NT2/D1 (cell line): Measurements from ENCODE around the gene SPOP.

Experiments used
- DNase-seq: peaks from one replicate; pipeline ENCODE4 v3.0.0-alpha.2; 2011; ENCODE audit warnings: low read depth, low spot score
- H3K27me3 ChIP-seq: 2 replicates; pipeline ENCODE4 v1.6.0; 2011; ENCODE audit warnings: mild to moderate bottlenecking; ENCODE audit not compliant: insufficient read length, insufficient read depth
- H3K36me3 ChIP-seq: 2 replicates; pipeline ENCODE4 v1.6.1; 2011; ENCODE audit warnings: mild to moderate bottlenecking, low read length, mixed read lengths; ENCODE audit not compliant: insufficient read depth, insufficient read length
- H3K4me1 ChIP-seq: 2 replicates; pipeline ENCODE4 v1.5.1; 2011; ENCODE audit not compliant: insufficient read depth, insufficient read length
- H3K4me3 ChIP-seq: 2 replicates; pipeline ENCODE4 v1.5.1; 2011; ENCODE audit warnings: low read depth; ENCODE audit not compliant: insufficient read length
- H3K9ac ChIP-seq: 2 replicates; pipeline ENCODE4 v1.6.0; 2011; ENCODE audit warnings: low read depth; ENCODE audit not compliant: insufficient read length
- H3K9me3 ChIP-seq: 2 replicates; pipeline ENCODE4 v1.5.1; 2011; ENCODE audit warnings: mild to moderate bottlenecking, low read length; ENCODE audit not compliant: insufficient read depth
- SUZ12 ChIP-seq: IDR thresholded peaks from 2 replicates; pipeline ENCODE4 v1.6.1; 2011; ENCODE audit not compliant: insufficient read length, insufficient read depth; ENCODE audit errors: extremely low read depth
- YY1 ChIP-seq: IDR thresholded peaks from 2 replicates; pipeline ENCODE4 v1.6.1; 2011; ENCODE audit not compliant: insufficient read length, insufficient read depth
- ZNF274 ChIP-seq: IDR thresholded peaks from 2 replicates; pipeline ENCODE4 v1.6.1; 2011; ENCODE audit warnings: mild to moderate bottlenecking, low read depth, low read length

Gene SPOP

DNA sequence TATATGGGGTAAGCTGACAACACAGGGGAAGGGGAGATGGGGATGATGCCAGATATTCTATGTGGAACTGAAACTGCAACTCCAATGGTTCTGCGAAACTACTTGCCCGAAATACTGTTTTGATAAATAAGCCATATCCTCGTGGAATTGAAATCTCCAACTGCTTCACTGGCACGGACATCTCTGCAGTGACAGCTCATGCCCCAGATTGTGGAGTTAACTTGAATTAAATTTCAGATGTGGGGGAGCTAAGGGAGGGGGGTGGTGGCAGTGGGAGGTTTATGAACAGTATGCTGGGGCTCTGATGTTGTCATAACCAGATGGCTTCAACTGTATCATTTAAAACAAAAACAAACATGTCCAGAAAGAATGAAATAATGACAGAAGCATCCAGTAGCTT lies 80.5 kb downstream of the SPOP start:
- no peak for DNase-seq
- no peaks in the 10 kb centered on the region for H3K9me3 ChIP-seq
- H3K4me1 ChIP-seq = peaks cover 7% of the 10 kb centered on the region
- no peaks in the 10 kb centered on the region for H3K27me3 ChIP-seq
- no peak overlapping the region for H3K4me3 ChIP-seq
- TF ChIP-seq SUZ12 (no peak), ZNF274 (no peak), YY1 (no peak)
- no peak overlapping the region for H3K9ac ChIP-seq
- H3K36me3 ChIP-seq = peaks cover 53% of the 10 kb centered on the region

DNA sequence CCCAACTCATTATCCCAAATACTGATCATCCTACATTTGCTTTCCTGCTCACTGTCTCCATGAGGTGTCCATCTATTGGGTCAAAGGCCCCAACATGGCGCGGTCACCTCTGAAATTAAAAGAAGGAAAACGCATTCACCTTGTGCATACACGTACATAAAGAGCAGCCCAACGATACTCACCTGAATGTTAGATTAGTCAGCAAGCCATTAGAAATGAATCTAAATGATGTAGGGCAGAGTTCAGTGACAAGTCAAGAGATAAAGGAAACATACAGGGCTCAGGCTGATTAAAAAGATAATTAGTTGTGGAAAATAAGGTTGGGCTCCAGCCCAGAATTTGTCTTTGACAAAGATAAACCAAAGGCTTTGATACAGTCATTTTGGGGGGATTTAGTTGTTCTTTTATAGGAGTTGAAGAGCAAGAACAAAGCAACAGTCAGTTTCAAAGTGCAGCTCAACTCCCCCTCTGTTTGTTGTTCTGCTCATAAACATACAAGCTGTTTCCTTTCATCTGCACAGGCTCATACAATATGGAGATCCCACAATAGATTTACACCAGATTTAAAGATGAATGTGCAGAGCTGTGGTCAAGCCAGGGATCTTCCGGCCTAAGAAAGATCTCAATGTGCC lies 81.2 kb downstream of the SPOP start:
- H3K9ac ChIP-seq = no peak overlapping the region
- TF ChIP-seq ZNF274 = no peak
- no peak for TF ChIP-seq SUZ12
- no peak for TF ChIP-seq YY1
- H3K9me3 ChIP-seq = no peaks in the 10 kb centered on the region
- peaks cover 7% of the 10 kb centered on the region for H3K4me1 ChIP-seq
- no peaks in the 10 kb centered on the region for H3K27me3 ChIP-seq
- peaks cover 46% of the 10 kb centered on the region for H3K36me3 ChIP-seq
- H3K4me3 ChIP-seq = no peak overlapping the region
- DNase-seq = no peak

DNA sequence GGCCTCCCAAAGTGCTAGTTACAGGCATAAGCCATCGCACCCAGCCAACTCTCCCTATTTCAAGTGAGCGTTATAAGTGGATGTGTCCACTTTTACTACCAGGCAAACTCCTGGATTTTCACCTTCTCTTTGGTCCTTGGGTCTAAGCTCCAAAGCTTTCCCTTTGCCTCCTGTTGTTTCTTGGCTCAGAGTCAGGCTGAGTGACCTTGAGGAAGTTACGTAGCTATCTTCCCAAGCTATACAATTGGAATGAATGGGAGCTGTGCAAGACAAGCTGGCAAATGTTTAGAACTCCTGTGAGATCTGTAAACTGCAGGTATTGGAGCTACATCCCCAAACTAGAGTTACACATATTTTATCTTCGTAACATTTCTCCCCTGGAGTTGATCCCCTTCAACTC lies 81.9 kb downstream of the SPOP start:
- Histone ChIP-seq H3K9ac (no peak overlapping the region), H3K4me3 (no peak overlapping the region), H3K27me3 (no peaks in the 10 kb centered on the region), H3K9me3 (no peaks in the 10 kb centered on the region), H3K4me1 (peaks cover 7% of the 10 kb centered on the region), H3K36me3 (peaks cover 40% of the 10 kb centered on the region)
- TF ChIP-seq YY1 (no peak), ZNF274 (no peak), SUZ12 (no peak)
- no peak for DNase-seq

DNA sequence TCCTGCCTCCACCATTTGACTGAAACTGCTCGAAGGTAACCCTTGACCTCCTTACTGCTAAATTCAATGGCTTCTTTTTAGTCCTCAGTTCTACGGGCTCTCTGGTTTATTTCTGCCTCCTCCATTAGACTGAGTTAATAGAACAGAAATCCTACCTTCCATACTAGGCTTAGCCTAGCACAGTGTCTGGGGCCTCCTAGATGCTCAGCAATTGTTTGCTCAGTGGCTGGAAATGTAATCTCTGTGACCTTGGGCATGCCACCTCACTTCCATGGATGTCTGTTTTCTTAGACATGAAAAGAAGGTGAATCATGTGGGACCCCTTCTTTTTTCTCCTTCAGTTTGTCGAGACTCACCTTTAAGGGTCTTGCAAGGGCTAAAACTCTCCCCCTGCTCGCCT lies 82.6 kb downstream of the SPOP start:
- H3K4me1 ChIP-seq = peaks cover 3% of the 10 kb centered on the region
- DNase-seq = no peak
- H3K9ac ChIP-seq = no peak overlapping the region
- no peaks in the 10 kb centered on the region for H3K27me3 ChIP-seq
- H3K4me3 ChIP-seq = no peak overlapping the region
- H3K9me3 ChIP-seq = no peaks in the 10 kb centered on the region
- no peak for TF ChIP-seq YY1
- TF ChIP-seq ZNF274 = no peak
- TF ChIP-seq SUZ12 = no peak
- H3K36me3 ChIP-seq = peaks cover 35% of the 10 kb centered on the region

DNA sequence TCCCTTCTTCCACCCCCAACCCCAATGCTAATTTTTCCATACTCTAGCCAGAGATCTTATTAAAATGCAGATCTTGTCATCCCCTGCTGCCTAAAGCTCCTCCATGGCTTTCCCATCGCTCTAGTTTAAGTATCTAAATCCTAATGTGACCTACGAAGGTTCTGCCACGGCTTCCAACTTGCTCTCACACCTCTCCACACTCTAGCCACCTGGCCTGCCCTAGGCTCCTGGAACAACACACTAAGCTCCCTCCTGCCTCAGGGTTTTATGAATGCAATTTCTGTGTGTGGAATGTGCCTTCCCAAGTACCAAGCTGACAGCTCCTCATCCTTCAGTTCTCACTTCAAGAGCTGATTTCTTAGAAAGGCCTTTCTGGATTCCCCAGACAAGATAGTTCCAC lies 85.6 kb downstream of the SPOP start:
- H3K4me1 ChIP-seq = no peaks in the 10 kb centered on the region
- no peaks in the 10 kb centered on the region for H3K9me3 ChIP-seq
- peaks cover 13% of the 10 kb centered on the region for H3K36me3 ChIP-seq
- TF ChIP-seq YY1 (no peak), ZNF274 (no peak), SUZ12 (no peak)
- no peaks in the 10 kb centered on the region for H3K27me3 ChIP-seq
- no peak for DNase-seq
- no peak overlapping the region for H3K4me3 ChIP-seq
- no peak overlapping the region for H3K9ac ChIP-seq

DNA sequence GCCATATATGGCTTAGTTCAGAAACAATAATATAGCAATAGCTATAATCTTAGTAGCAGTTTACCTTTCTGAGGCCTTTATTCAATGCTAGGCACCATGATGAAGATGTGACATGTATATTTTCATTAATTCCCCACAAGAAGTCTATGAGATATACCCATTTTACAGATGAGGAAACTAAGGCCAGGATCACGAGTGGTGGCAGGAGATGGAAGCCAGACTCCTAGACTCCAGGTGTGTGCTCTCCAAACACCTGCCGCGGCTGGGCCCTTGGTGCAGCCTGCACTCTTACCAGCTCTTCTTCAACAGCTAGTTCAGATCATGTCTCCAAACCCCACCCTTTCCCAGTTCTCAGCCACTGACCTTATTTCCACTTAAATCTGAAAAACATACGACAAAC lies 87.0 kb downstream of the SPOP start:
- Histone ChIP-seq H3K36me3 (peaks cover under 1% of the 10 kb centered on the region), H3K4me1 (no peaks in the 10 kb centered on the region)
- no peak for TF ChIP-seq SUZ12
- no peak for TF ChIP-seq ZNF274
- TF ChIP-seq YY1 = no peak

DNA sequence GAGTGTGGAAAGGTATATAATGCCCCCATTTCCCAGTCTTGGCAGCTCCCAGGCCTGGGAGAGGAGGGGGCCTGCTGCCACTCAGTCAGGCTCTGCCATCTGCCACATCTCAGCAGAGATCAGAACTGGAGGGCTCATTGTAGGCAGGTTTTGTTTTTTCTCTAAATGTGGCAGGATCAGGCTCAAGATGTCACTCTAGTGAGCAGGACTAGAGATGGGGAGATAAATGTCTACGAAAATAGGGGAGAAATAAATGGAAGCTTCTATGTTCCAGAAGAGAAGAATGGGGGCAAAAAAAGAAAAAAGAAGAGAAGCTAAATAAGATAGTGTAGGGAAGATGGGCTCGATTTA lies 88.3 kb downstream of the SPOP start:
- Histone ChIP-seq H3K4me1 (no peaks in the 10 kb centered on the region), H3K36me3 (no peaks in the 10 kb centered on the region), H3K27me3 (no peaks in the 10 kb centered on the region), H3K9ac (no peak overlapping the region), H3K4me3 (no peak overlapping the region), H3K9me3 (no peaks in the 10 kb centered on the region)
- no peak for DNase-seq
- TF ChIP-seq SUZ12 (no peak), ZNF274 (no peak), YY1 (no peak)

More for the DNA sequence above, 87.0 kb downstream of the SPOP start:
- DNase-seq = no peak
- Histone ChIP-seq H3K27me3 (no peaks in the 10 kb centered on the region), H3K9me3 (no peaks in the 10 kb centered on the region), H3K9ac (no peak overlapping the region), H3K4me3 (no peak overlapping the region)
